Measurements from ENCODE around the gene ATXN7L1.

Gene ATXN7L1

GRCh38 chr7:105822806-105823205 is 53.6 kb downstream of the ATXN7L1 start:
- no peak for DNase-seq

GRCh38 chr7:105821527-105821926 is 54.9 kb downstream of the ATXN7L1 start:
- DNase-seq: peak; percentile 13

- no peak for DNase-seq
These were observed 55.9 kb downstream of the ATXN7L1 start for GRCh38 chr7:105820363-105821066.

- no peak for DNase-seq
These were observed 56.8 kb downstream of the ATXN7L1 start for GRCh38 chr7:105819559-105819958.

GRCh38 chr7:105816954-105817615 is 59.3 kb downstream of the ATXN7L1 start:
- DNase-seq: no peak

- DNase-seq: peak; percentile 20
These were observed 60.0 kb downstream of the ATXN7L1 start for GRCh38 chr7:105816266-105816843.

GRCh38 chr7:105815576-105815975 is 60.8 kb downstream of the ATXN7L1 start:
- no peak for DNase-seq

- no peak for DNase-seq
These were observed 61.9 kb downstream of the ATXN7L1 start for GRCh38 chr7:105814481-105814880.

- DNase-seq: no peak
These were observed 65.1 kb downstream of the ATXN7L1 start for GRCh38 chr7:105811189-105811847.

- DNase-seq: no peak
These were observed 65.8 kb downstream of the ATXN7L1 start for GRCh38 chr7:105810556-105810955.

- DNase-seq: peak; percentile 81
These were observed 67.5 kb downstream of the ATXN7L1 start for GRCh38 chr7:105808703-105809590.

- no peak for DNase-seq
These were observed 68.2 kb downstream of the ATXN7L1 start for GRCh38 chr7:105808209-105808608.

- no peak for DNase-seq
These were observed 69.0 kb downstream of the ATXN7L1 start for GRCh38 chr7:105807448-105807762.

- peak; percentile 28 for DNase-seq
These were observed 69.6 kb downstream of the ATXN7L1 start for GRCh38 chr7:105806592-105807447.

GRCh38 chr7:105805447-105806019 is 70.9 kb downstream of the ATXN7L1 start:
- DNase-seq: no peak

- DNase-seq: no peak
These were observed 73.0 kb downstream of the ATXN7L1 start for GRCh38 chr7:105803429-105803736.

- DNase-seq: no peak
These were observed 73.6 kb downstream of the ATXN7L1 start for GRCh38 chr7:105802604-105803428.

- no peak for DNase-seq
These were observed 75.4 kb downstream of the ATXN7L1 start for GRCh38 chr7:105800849-105801534.

GRCh38 chr7:105800442-105800841 is 76.0 kb downstream of the ATXN7L1 start:
- no peak for DNase-seq

- no peak for DNase-seq
These were observed 76.7 kb downstream of the ATXN7L1 start for GRCh38 chr7:105799677-105800076.
